NB4 (cell line): ENCODE data around the gene CDH13.
A peak's percentile ranks its signal among the peaks of the same experiment; 100 is the strongest.

Experiments used
- DNase-seq: peaks from one replicate; pipeline ENCODE4 v3.0.0; 2010; ENCODE audit warnings: low read depth
- H3K4me3 ChIP-seq: one replicate; pipeline ENCODE4 v1.5.1; 2011; ENCODE audit warnings: mild to moderate bottlenecking, low read depth, low read length, moderate library complexity
- CTCF ChIP-seq: IDR thresholded peaks from one replicate; pipeline ENCODE4 v1.5.1; 2012; ENCODE audit warnings: low read depth, low read length
- MAX ChIP-seq: IDR thresholded peaks from 2 replicates; pipeline ENCODE4 v1.6.1; 2011; ENCODE audit warnings: low read depth, low read length
- MYC ChIP-seq: IDR thresholded peaks from 2 replicates; pipeline ENCODE4 v1.6.1; 2011; ENCODE audit warnings: low read depth, low read length
- POLR2A ChIP-seq: IDR thresholded peaks from 2 replicates; pipeline ENCODE4 v1.6.1; 2011; ENCODE audit warnings: mild to moderate bottlenecking; ENCODE audit not compliant: insufficient read length; ENCODE audit errors: extremely low read depth

The CDH13 gene

GRCh38 chr16:83802135-83802534 is 1175.4 kb downstream of the CDH13 start:
- no peak for DNase-seq
- no peak overlapping the region for H3K4me3 ChIP-seq
- TF ChIP-seq CTCF (no peak), POLR2A (no peak), MYC (no peak), MAX (no peak)

GRCh38 chr16:83802554-83803205 is 1175.9 kb downstream of the CDH13 start:
- DNase-seq = no peak
- no peak for TF ChIP-seq MAX
- no peak for TF ChIP-seq POLR2A
- no peak for TF ChIP-seq MYC
- no peak for TF ChIP-seq CTCF
- H3K4me3 ChIP-seq = no peak overlapping the region

- TF ChIP-seq MAX (no peak), POLR2A (no peak), CTCF (no peak), MYC (no peak)
- DNase-seq = no peak
- H3K4me3 ChIP-seq = no peak overlapping the region
Observed at GRCh38 chr16:83803811-83804210, 1177.0 kb downstream of the CDH13 start.

GRCh38 chr16:83804366-83804765 is 1177.6 kb downstream of the CDH13 start:
- TF ChIP-seq MAX (no peak), POLR2A (no peak), CTCF (no peak), MYC (no peak)
- no peak overlapping the region for H3K4me3 ChIP-seq
- no peak for DNase-seq

GRCh38 chr16:83806036-83806435 is 1179.3 kb downstream of the CDH13 start:
- no peak overlapping the region for H3K4me3 ChIP-seq
- peak; percentile 63 for DNase-seq
- TF ChIP-seq POLR2A (no peak), MYC (no peak), CTCF (no peak), MAX (no peak)

- no peak overlapping the region for H3K4me3 ChIP-seq
- DNase-seq = no peak
- TF ChIP-seq MAX (no peak), CTCF (no peak), POLR2A (no peak), MYC (no peak)
Observed at GRCh38 chr16:83806731-83807130, 1180.0 kb downstream of the CDH13 start.
